Stimulated activated CD8-positive, alpha-beta memory T cell treated with anti-CD3 and anti-CD28 coated beads, Interleukin-4, amount 100 ng/mL, for 4 hours (primary cell): ENCODE data around the gene KIF21B.

Experiments
- DNase-seq, 2 donors: peaks; one replicate each; pipeline ENCODE4 v3.0.0-alpha.2; 2020; ENCODE audit warnings: low read depth in 2 of 2, low spot score in 1 of 2

Gene KIF21B, protein sequence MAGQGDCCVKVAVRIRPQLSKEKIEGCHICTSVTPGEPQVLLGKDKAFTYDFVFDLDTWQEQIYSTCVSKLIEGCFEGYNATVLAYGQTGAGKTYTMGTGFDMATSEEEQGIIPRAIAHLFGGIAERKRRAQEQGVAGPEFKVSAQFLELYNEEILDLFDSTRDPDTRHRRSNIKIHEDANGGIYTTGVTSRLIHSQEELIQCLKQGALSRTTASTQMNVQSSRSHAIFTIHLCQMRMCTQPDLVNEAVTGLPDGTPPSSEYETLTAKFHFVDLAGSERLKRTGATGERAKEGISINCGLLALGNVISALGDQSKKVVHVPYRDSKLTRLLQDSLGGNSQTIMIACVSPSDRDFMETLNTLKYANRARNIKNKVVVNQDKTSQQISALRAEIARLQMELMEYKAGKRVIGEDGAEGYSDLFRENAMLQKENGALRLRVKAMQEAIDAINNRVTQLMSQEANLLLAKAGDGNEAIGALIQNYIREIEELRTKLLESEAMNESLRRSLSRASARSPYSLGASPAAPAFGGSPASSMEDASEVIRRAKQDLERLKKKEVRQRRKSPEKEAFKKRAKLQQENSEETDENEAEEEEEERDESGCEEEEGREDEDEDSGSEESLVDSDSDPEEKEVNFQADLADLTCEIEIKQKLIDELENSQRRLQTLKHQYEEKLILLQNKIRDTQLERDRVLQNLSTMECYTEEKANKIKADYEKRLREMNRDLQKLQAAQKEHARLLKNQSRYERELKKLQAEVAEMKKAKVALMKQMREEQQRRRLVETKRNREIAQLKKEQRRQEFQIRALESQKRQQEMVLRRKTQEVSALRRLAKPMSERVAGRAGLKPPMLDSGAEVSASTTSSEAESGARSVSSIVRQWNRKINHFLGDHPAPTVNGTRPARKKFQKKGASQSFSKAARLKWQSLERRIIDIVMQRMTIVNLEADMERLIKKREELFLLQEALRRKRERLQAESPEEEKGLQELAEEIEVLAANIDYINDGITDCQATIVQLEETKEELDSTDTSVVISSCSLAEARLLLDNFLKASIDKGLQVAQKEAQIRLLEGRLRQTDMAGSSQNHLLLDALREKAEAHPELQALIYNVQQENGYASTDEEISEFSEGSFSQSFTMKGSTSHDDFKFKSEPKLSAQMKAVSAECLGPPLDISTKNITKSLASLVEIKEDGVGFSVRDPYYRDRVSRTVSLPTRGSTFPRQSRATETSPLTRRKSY (N-terminal part only)

DNA sequence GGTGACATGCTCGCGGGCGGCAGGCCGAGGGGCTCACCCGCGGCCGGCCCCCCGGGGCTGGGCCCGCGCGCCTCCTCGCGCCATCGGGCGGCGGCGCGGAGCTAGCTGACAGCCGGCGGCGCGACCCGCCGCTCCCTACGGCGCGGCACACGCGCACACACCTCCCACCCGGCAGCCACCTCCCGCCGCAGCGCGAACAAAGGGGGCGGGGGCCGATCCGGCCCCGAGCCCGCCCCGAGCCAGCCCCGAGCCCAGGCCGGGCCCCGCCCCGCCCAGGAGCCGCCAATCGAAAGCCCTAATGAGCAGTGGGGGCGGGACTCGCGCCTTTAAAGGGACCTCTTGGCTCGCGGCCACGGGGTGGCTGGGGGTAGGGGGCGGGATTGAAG lies at the start of gene KIF21B:
TSS of gene KIF21B (minus strand) at position 198 of the 386 bp plus-strand sequence. CDS start 331 bp downstream, outside the sequence.
- peak; percentile 72 to 86 for DNase-seq

DNA sequence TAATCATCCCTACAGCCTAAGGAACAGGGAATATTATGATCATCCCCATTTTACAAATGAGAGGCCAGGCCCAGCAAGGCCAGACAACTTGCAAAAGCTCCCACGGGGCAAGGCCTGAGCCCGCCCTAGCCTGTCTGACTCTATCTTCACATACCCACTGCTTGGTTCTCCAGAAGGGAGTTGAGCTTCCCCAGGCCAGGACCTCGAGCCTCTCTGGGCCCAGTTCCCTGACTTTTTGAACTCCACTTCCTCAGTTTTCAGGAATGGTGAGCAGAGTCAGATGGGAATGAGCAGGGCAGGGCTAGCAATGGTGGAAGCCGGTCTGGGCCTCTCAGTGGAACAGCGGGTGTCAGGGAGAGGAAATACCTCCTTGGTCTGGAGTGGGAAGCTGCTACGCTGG lies 49.4 kb upstream of the KIF21B start:
- no peak for DNase-seq

DNA sequence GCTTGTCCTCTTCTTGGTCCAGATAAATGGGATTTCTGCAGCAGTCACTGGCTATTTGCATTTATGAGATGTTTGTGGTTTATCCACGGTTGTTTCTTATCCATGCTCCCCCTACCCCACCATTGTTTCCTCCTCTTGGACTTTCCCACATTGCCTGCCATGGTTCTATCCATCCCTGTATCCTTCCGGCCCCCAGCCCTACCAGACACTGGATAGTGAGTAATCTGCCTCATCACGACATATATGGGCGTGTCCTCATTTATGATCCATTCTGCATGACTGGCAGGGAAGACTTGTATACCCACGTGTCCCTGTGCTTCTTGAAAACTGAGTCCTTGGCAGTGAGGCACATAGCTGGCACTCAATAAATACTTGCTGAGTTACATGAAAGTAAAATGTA lies 48.6 kb upstream of the KIF21B start:
- DNase-seq, result no peak

DNA sequence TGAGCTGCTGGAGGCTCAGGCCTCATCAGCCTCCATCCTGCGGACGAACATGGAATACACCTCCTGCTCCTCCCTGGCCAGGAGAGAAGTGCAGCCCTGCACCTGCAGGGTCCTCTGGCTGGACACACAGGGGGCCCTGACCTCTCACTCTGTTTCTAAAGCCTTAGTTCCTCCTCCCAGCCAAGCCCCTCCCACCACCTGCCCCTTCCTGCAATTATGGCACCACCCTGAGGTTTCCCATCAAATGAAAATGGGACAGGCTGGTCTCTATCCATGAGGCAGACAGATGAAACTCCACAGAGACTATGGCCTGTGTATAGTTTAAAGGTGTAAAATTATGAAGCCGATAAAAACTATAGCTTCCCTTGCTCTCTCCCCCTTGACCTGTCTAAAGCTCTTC lies 46.1 kb upstream of the KIF21B start:
- no peak for DNase-seq

DNA sequence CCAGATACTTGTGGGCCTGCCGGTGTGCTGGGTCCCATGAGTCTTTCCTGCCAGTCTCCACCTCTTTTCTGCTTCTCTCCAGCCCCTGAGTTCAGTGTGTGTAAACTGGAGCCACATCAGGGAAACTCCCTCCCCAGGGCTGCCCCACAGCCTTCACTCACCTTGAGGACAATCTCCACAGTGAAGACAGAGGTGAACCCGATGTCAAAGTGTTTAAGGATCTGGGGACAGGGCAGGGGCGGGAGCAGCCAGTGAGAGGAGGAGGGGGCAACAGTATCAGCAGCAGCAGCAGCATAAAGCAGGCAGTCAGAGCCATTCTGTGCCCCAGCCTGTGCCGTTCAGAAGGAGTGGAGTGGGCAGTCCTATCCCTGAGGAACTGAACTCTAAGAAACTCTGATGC lies 45.5 kb upstream of the KIF21B start:
- DNase-seq, result no peak

DNA sequence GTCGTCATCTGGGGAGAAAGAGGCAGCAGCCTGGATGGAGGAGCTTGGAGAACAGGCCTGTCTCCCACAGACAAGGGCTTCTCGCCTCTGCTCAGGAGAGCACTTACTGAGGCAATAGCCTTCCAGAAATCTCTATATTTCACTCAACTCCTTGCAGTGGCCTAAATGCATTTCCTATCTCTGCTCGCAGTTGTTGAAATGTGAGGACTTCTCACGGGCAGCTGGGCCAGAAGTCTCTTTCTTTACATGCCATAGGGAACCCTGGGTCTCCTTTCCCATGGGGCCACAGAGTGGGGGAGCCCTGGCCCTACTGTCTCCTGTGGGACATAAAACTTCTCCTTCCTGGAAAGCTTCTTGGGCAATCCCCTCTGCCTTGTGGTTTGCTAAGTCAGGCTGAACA lies 43.5 kb upstream of the KIF21B start:
- DNase-seq, result no peak

DNA sequence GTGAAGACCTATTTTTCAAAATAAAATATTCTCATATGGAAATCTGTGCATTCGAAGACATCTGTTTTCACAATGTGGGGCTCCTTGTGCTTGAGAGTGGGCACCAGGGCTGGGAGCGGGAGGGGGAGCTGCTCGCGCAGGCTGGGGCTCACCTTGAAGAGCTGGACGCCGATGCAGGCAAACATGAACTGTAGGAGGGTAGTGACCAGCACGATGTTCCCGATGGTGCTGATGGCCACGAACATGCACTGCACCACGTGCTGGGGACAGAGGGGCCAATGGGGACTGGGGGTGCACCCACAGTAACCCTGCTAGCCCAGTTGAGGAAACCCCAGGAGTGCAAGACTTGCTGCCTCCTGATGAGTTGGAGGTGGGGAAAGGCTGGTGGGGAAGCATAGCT lies 42.2 kb upstream of the KIF21B start:
- no peak for DNase-seq

DNA sequence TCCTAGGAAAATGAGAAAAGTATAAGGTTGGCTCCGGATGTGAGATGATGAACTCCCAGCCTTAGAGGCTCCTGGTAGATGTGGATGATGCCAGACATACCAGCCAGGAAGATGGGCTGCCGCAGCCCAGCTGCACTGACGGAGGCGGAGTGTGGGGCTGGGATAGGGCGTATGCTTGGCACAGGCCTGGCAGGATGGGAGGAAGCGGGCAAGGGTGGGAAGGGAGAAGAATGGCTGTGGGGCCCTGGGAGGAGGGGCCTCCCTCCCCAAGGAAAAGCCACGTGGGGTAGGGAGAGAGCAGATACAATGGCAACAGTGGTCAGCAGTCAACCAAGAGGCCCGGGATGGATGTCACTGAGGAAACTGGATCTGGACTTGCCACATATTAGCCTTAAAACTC lies 41.3 kb upstream of the KIF21B start:
- no peak for DNase-seq

DNA sequence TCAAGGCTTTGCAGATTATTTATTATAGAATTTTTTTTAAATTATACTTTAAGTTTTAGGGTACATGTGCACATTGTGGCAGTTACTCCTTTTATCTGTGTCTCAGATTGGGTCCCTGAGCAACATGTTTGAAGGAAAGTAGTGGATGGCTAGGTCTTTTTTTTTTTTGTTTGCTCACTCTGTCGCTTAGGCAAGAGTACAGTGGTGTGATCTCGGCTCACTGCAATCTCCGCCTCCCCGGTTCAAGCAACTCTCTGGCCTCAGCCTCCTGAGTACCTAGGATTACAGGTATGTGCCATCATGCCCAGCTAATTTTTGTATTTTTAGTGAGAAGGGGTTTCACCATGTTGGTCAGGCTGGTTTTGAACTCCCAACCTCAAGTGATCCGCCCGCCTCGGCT lies 39.6 kb upstream of the KIF21B start:
- no peak for DNase-seq

DNA sequence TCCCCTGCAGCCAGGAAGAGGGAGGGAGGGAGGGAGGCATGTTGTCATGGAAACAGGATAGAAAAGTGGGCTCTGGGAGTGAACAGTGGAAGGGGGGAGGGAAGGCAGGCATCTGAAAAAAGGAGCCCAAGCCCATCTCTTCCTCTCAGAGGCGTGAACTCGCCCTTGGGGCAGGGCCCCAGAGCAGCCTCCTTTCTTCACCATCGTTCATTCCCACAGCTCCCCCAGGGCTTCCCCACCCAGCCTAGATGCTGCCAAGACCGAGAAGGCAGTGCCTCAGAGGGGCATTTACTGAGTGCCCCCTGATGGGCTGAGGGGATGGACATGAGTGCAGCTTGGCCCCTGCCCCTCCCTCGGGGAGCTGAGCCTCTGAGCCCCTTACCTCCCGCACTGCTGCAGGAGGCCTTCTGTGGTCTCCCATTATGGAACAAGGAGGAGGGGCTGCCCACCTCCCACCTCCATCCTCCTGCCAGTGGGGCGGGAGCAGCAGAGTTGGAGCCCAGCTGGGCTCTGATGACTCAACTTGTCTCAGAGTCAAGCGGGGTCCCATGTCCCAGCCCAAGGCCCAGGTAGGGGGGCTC lies 39.1 kb upstream of the KIF21B start:
- DNase-seq, result no peak

DNA sequence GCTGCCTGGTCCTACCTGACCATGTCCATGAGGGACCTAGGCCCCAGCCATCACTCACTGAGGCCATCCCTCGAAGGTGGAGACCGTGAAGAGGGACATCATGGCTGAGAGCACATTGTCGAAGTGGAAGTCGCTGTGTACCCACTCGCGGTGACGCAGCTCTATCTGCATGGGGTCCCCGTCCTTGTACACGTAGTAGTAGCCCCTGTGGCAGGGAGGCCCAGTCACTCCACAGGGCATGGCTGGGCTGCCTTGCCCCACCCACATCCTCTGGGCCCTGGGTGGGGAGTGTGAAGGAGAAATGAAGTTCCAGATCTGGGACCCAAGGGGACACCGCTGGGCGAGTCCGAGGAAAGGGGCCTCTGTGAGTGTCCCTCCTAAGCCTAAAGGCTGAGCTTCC lies 38.4 kb upstream of the KIF21B start:
- no peak for DNase-seq

DNA sequence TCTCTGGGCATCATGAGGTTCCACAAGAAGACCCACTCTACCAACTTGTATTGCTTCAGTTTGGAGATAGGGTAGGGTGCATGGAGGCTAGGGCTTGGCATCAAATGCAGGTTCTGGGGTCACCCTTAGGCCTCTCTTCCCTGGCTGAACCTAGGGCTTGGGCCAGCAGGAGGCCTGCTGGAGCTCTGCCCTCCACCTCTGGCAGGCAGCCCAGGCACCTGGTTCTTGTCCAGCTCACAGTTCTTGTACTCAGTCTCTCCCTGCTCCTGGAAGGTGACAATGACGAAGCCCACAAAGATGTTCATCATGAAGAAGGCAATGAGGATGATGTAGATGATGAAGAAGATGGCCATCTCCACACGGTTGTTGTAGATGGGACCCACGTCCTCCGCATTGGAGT lies 37.5 kb upstream of the KIF21B start:
- no peak for DNase-seq

DNA sequence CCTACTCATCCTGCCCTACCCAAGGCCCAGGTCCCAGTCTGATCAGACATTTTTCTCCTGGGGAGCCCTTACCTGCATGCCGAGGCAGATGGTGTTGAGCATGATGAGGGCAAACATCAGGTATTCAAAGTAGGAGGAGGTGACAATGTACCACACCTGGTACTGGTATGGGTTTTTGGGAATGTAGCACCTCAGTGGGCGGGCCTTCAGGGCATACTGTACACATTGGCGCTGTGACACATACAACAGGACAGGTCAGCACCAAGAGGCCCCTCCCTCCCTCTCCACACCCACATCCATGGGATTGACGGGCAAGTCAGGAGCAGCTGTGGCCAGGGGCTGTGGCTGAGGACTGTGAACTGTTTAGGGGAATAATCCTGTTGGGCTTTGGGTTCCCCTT lies 37.1 kb upstream of the KIF21B start:
- DNase-seq, result no peak

DNA sequence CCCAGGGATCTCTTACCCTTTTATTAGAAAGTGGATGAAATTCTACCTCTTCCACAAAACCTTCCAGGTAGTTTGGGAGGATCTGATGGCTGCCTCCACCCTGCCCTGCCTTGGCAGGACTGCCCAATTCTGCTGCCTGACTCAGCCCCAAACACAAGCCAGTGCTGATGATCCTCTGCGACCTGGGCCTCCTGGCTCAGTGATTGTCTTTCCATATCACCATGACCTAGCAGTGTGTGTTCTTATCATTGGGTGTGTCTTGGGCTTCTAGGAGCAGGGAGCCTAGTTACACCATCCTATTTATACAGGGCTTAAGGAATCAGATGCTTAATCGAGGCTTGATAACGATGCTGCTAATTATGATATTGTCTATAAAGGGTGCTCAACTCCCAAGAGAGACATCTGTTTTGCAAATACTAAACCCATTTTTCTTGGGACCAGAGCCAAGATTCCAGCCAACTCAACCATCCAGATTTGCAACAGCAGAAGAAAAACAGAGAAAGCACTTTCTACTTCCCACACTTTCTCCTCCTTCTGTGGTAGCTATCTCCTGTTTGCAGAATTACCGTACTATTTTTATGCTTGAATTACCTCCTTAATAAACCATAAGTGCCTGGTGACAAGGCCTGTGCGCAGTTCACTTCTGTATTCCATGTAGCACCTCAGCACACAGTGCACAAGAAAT lies 36.5 kb upstream of the KIF21B start:
- DNase-seq, result no peak

DNA sequence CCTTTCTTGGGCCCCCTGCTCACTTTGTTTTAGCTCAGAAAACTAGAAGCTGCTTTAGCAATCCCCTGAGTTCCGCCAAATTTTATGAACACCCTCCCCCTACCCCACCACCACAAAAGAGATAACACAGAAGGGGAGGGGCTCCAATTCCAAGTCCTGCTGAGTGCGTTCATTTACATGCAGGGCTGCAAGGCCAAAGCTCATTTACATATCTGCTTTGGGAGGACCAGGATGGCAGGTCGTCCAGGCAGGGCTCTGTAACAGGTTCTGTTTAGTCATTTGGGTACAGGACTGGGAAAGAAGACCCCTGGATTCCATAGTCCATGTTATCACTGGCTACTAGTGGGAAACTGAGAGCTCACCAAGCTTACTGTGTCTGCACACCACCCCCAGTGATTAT lies 35.9 kb upstream of the KIF21B start:
- no peak for DNase-seq

DNA sequence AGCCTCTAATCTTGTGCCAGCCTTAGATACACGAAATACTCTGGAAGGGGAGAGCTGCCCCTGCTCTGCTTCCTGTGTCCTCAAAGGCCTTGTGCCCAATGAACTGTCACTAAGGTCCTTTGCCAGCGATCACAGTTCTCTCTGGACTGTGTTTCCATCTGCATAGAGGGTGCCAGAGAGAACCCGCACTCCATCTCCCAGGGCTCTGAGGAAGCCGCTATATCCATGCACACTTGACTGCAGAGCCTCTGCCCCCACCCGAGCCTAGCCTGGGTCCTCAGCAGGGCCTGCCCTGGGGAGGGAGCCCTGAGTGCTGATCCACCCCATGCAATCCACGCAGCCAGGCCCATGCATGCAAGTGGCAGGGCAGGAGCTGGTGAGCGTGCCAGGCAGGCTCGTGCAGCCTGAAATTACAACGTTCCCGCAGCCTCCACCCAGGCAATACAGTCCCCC lies 30.6 kb upstream of the KIF21B start:
- DNase-seq, result no peak

DNA sequence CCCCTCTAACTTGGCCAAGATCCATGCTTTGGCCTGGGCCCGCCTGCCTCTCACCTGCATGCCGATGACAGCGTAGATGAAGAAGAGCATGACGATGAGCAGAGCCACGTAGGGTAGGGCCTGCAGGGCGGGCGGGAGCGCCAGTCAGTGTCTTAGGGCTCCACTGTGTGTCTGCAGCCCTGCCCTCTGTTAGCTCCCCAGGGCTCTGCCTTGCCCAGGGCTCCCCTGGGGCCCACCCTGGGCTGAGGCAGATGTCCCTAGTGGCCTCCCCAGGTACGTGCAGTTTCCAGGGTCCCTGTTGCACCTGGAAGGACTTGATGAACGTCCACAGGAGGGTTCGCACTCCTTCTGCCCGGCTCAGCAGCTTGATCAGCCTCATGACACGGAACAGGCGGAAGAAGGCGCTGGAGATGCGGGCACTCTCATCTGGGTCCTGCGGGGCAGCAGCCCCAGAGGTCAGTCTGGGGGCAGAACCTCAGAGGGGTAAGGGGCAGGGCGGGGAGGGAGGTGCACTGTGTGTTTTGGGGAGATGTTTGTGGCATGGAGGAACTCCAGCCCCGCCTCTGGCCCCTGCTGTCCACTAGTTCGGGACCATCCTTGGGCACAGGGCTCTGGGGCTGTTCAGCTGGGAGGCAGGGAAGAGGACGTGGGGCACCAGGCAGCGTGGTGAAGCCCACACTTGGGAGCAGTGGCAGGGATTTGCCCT lies 29.8 kb upstream of the KIF21B start:
- DNase-seq, result no peak

DNA sequence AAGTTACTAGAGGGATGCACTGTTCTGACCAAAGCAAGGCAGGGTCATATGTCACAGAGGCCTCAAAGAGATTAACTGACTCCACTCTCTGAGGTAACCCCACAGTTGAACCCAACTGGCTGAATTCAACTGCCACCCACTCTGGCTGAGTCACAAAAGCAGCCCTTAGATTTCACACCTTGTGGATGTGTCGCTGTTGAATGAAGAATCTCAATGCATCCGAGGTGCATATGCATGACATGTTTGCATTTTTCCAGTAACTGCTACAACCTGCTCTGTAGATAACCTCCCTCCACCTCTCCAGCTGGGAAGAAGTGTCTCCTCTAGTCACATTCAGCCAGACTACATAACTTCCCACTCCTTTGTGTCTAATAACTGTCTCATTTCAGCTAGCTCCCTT lies 27.9 kb upstream of the KIF21B start:
- DNase-seq, result no peak

DNA sequence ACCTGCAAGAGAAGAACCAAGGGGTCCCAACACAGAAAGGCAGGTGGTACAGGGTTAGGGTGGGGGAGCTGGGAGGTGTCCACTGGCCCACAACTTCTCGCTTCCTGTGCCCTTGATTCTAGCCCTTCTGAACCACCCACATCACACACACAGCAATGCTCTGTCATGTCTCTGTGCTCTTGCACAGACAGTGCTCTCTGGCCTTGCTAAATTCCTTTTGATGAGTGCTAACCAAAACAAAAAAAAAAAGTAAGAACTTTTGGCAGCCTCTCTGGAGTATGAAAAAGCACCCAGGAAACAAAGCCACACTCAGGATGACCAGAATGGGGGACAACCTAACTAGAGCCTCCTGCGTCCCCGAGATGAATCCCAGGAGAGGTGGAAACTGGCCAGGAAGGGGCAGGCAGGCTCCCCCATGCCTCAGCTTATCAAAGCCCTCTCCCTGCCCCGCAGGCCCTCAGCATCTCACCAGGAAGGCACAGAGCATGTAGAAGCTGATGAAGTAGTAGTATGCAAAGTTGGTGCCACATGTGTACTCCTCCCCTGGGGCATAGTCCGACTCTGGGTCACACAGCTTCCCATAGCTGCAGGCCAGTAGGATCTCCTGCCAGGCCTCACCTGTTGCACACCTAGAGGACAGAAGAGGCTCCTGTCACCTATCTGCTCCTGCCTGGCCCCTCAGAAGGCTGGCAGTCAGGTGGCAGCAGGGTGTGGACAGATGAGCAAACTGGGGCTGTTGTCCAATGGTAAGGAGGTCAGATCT lies 27.2 kb upstream of the KIF21B start:
- no peak for DNase-seq
